ENCODE measurements around the gene SPO11.

The SPO11 gene

GRCh38 chr20:57364451-57364850 lies 34.8 kb downstream of the SPO11 start:
- peaks cover 4% of the 10 kb centered on the region; the same call in 1 of the 2 replicates for H3K79me2 ChIP-seq (ENCODE audit: insufficient read depth, low read length)
- H3K36me3 ChIP-seq (ENCODE audit: insufficient read depth, low read length): peaks cover 70% of the 10 kb centered on the region
- H4K20me1 ChIP-seq (ENCODE audit: insufficient read depth, low read length, poor library complexity, severe bottlenecking): no peaks in the 10 kb centered on the region
- H3F3A ChIP-seq (ENCODE audit: low read depth): no peaks in the 10 kb centered on the region
- TF ChIP-seq EZH2phosphoT487 (IDR thresholded peaks at IDR 0.05; ENCODE audit: borderline replicate concordance): no peak
- TF ChIP-seq CTCF (conservative IDR thresholded peaks at IDR 0.05; ENCODE audit: low read length): no peak
- no peak overlapping the region for H3K4me3 ChIP-seq (ENCODE audit: low read length, poor library complexity, severe bottlenecking)
- no peak overlapping the region for H3K4me2 ChIP-seq (ENCODE audit: low read depth, low read length, poor library complexity, severe bottlenecking)
- H3K4me1 ChIP-seq (ENCODE audit: insufficient read depth, low read length, poor library complexity, severe bottlenecking): no peaks in the 10 kb centered on the region
- H3K9ac ChIP-seq (ENCODE audit: low read depth, low read length, poor library complexity, severe bottlenecking): no peak overlapping the region
- no peaks in the 10 kb centered on the region for H3K27me3 ChIP-seq (ENCODE audit: insufficient read depth, low read length, poor library complexity, severe bottlenecking)
- no peaks in the 10 kb centered on the region for H3K9me3 ChIP-seq (ENCODE audit: insufficient read depth, low read depth, low read length)
- H3K9me2 ChIP-seq (replicated peaks; ENCODE audit: low read depth, low read length): no peaks in the 10 kb centered on the region
- H2AFZ ChIP-seq (ENCODE audit: low read length): no peak overlapping the region

GRCh38 chr20:57369596-57369995 lies 40.0 kb downstream of the SPO11 start:
- Histone ChIP-seq H3K4me3 (ENCODE audit: low read length, poor library complexity, severe bottlenecking) (no peak overlapping the region), H3K9ac (ENCODE audit: low read depth, low read length, poor library complexity, severe bottlenecking) (no peak overlapping the region), H3K9me3 (ENCODE audit: insufficient read depth, low read depth, low read length) (no peaks in the 10 kb centered on the region), H4K20me1 (ENCODE audit: insufficient read depth, low read length, poor library complexity, severe bottlenecking) (no peaks in the 10 kb centered on the region), H3K4me1 (ENCODE audit: insufficient read depth, low read length, poor library complexity, severe bottlenecking) (no peaks in the 10 kb centered on the region), H3K79me2 (ENCODE audit: insufficient read depth, low read length) (no peaks in the 10 kb centered on the region), H3K27me3 (ENCODE audit: insufficient read depth, low read length, poor library complexity, severe bottlenecking) (no peaks in the 10 kb centered on the region), H3K36me3 (ENCODE audit: insufficient read depth, low read length) (peaks cover 97% of the 10 kb centered on the region), H3F3A (ENCODE audit: low read depth) (no peaks in the 10 kb centered on the region), H3K4me2 (ENCODE audit: low read depth, low read length, poor library complexity, severe bottlenecking) (no peak overlapping the region), H2AFZ (ENCODE audit: low read length) (no peak overlapping the region), H3K9me2 (replicated peaks; ENCODE audit: low read depth, low read length) (no peaks in the 10 kb centered on the region)
- no peak for TF ChIP-seq CTCF (conservative IDR thresholded peaks at IDR 0.05; ENCODE audit: low read length)
- TF ChIP-seq EZH2phosphoT487 (IDR thresholded peaks at IDR 0.05; ENCODE audit: borderline replicate concordance): no peak

- H3K4me2 ChIP-seq (ENCODE audit: low read depth, low read length, poor library complexity, severe bottlenecking): no peak overlapping the region
- no peaks in the 10 kb centered on the region for H3K9me3 ChIP-seq (ENCODE audit: insufficient read depth, low read depth, low read length)
- H3K79me2 ChIP-seq (ENCODE audit: insufficient read depth, low read length): no peaks in the 10 kb centered on the region
- H3K9me2 ChIP-seq (replicated peaks; ENCODE audit: low read depth, low read length): no peaks in the 10 kb centered on the region
- no peaks in the 10 kb centered on the region for H3K4me1 ChIP-seq (ENCODE audit: insufficient read depth, low read length, poor library complexity, severe bottlenecking)
- no peaks in the 10 kb centered on the region for H3F3A ChIP-seq (ENCODE audit: low read depth)
- TF ChIP-seq CTCF (conservative IDR thresholded peaks at IDR 0.05; ENCODE audit: low read length) (no peak), EZH2phosphoT487 (IDR thresholded peaks at IDR 0.05; ENCODE audit: borderline replicate concordance) (no peak)
- H4K20me1 ChIP-seq (ENCODE audit: insufficient read depth, low read length, poor library complexity, severe bottlenecking): no peaks in the 10 kb centered on the region
- H3K36me3 ChIP-seq (ENCODE audit: insufficient read depth, low read length): peaks cover 97% of the 10 kb centered on the region
- no peaks in the 10 kb centered on the region for H3K27me3 ChIP-seq (ENCODE audit: insufficient read depth, low read length, poor library complexity, severe bottlenecking)
- H3K4me3 ChIP-seq (ENCODE audit: low read length, poor library complexity, severe bottlenecking): no peak overlapping the region
- H3K9ac ChIP-seq (ENCODE audit: low read depth, low read length, poor library complexity, severe bottlenecking): no peak overlapping the region
- no peak overlapping the region for H2AFZ ChIP-seq (ENCODE audit: low read length)
Measured at GRCh38 chr20:57370316-57370715, 40.7 kb downstream of the SPO11 start.

All from Loucy (cell line).